Neural cell (in vitro differentiated cells): ENCODE data around the gene LPP.

ENCODE experiments used
- EP300 ChIP-seq: fragments of 450-650 bp; conservative IDR thresholded peaks from 2 replicates; pipeline ENCODE4 v1.6.1; 2014; ENCODE audit warnings: antibody characterized with exemption, mild to moderate bottlenecking, moderate library complexity; ENCODE audit not compliant: poor library complexity, severe bottlenecking
- EZH2 ChIP-seq: fragments of 200-600, 300-800 bp; shearing (Covaris generic), sonication (generic); IDR thresholded peaks from 2 replicates; pipeline ENCODE4 v1.6.1; 2014; ENCODE audit warnings: antibody characterized with exemption, low read length, borderline replicate concordance, mild to moderate bottlenecking; ENCODE audit not compliant: insufficient read depth, poor library complexity, severe bottlenecking
- POLR2AphosphoS5 ChIP-seq: IDR thresholded peaks from 2 replicates; pipeline ENCODE4 v1.6.1; 2012
- REST ChIP-seq: IDR thresholded peaks from 2 replicates; pipeline ENCODE4 v1.6.1; 2012; ENCODE audit warnings: borderline replicate concordance
- SMC3 ChIP-seq: fragments of 450-650 bp; conservative IDR thresholded peaks from 2 replicates; pipeline ENCODE4 v1.6.1; 2014; ENCODE audit warnings: antibody characterized with exemption, mild to moderate bottlenecking, moderate library complexity; ENCODE audit not compliant: poor library complexity
- TAF1 ChIP-seq: IDR thresholded peaks from 2 replicates; pipeline ENCODE4 v1.6.1; 2012; ENCODE audit warnings: low read depth
- TF ChIP-seq, protein P1 (sequence below): fragments of 450-650 bp; IDR thresholded peaks from 2 replicates; pipeline ENCODE4 v1.5.1; 2014; ENCODE audit warnings: antibody characterized with exemption, mild to moderate bottlenecking, moderate library complexity; ENCODE audit not compliant: poor library complexity, severe bottlenecking

- TF ChIP-seq, protein P1, sequence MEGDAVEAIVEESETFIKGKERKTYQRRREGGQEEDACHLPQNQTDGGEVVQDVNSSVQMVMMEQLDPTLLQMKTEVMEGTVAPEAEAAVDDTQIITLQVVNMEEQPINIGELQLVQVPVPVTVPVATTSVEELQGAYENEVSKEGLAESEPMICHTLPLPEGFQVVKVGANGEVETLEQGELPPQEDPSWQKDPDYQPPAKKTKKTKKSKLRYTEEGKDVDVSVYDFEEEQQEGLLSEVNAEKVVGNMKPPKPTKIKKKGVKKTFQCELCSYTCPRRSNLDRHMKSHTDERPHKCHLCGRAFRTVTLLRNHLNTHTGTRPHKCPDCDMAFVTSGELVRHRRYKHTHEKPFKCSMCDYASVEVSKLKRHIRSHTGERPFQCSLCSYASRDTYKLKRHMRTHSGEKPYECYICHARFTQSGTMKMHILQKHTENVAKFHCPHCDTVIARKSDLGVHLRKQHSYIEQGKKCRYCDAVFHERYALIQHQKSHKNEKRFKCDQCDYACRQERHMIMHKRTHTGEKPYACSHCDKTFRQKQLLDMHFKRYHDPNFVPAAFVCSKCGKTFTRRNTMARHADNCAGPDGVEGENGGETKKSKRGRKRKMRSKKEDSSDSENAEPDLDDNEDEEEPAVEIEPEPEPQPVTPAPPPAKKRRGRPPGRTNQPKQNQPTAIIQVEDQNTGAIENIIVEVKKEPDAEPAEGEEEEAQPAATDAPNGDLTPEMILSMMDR = no peak
- TF ChIP-seq POLR2AphosphoS5 (no peak), TAF1 (no peak), EP300 (no peak), REST (no peak), SMC3 (no peak), EZH2 (no peak)
These were observed 247.5 kb downstream of the LPP start for GRCh38 chr3:188401244-188401993.
